Measurements from ENCODE around the gene PACS2.
A peak's percentile ranks its signal among the peaks of the same experiment; 100 is the strongest.
"Not testable (repeated sequence)": the region's sequence is repeated elsewhere in the genome, so short reads cannot be mapped to it uniquely, and the experiment has no call there.

Gene PACS2

GRCh38 chr14:105348945-105349699 lies 34.6 kb downstream of the PACS2 start:
- no peak for DNase-seq (ENCODE audit: low read depth, low spot score)

- DNase-seq (ENCODE audit: low read depth, low spot score): no peak
Observed at GRCh38 chr14:105349992-105350391, 35.4 kb downstream of the PACS2 start.

GRCh38 chr14:105350450-105351244 lies 36.1 kb downstream of the PACS2 start:
- no peak for DNase-seq (ENCODE audit: low read depth, low spot score)

- no peak for DNase-seq (ENCODE audit: low read depth, low spot score)
Observed at GRCh38 chr14:105351410-105351809, 36.9 kb downstream of the PACS2 start.

GRCh38 chr14:105351920-105352851 lies 37.6 kb downstream of the PACS2 start:
- DNase-seq (ENCODE audit: low read depth, low spot score): peak; percentile 82

- no peak for DNase-seq (ENCODE audit: low read depth, low spot score)
Observed at GRCh38 chr14:105353136-105353535, 38.6 kb downstream of the PACS2 start.

GRCh38 chr14:105354541-105354940 lies 40.0 kb downstream of the PACS2 start:
- no peak for DNase-seq (ENCODE audit: low read depth, low spot score)

GRCh38 chr14:105355049-105355575 lies 40.6 kb downstream of the PACS2 start:
- DNase-seq (ENCODE audit: low read depth, low spot score): no peak

- DNase-seq (ENCODE audit: low read depth, low spot score): no peak
Observed at GRCh38 chr14:105355850-105356604, 41.5 kb downstream of the PACS2 start.

- no peak for DNase-seq (ENCODE audit: low read depth, low spot score)
Observed at GRCh38 chr14:105356927-105357326, 42.4 kb downstream of the PACS2 start.

- no peak for DNase-seq (ENCODE audit: low read depth, low spot score)
Observed at GRCh38 chr14:105357626-105358025, 43.1 kb downstream of the PACS2 start.

- no peak for DNase-seq (ENCODE audit: low read depth, low spot score)
Observed at GRCh38 chr14:105358140-105358846, 43.7 kb downstream of the PACS2 start.

- no peak for DNase-seq (ENCODE audit: low read depth, low spot score)
Observed at GRCh38 chr14:105358943-105359342, 44.4 kb downstream of the PACS2 start.

GRCh38 chr14:105361412-105361811 lies 46.9 kb downstream of the PACS2 start:
- not testable (repeated sequence) for DNase-seq (ENCODE audit: low read depth, low spot score)

GRCh38 chr14:105363847-105364708 lies 49.5 kb downstream of the PACS2 start:
- no peak for DNase-seq (ENCODE audit: low read depth, low spot score)

- no peak for DNase-seq (ENCODE audit: low read depth, low spot score)
Observed at GRCh38 chr14:105365101-105365500, 50.6 kb downstream of the PACS2 start.

GRCh38 chr14:105365681-105366080 lies 51.1 kb downstream of the PACS2 start:
- no peak for DNase-seq (ENCODE audit: low read depth, low spot score)

GRCh38 chr14:105366386-105367074 lies 52.0 kb downstream of the PACS2 start:
- no peak for DNase-seq (ENCODE audit: low read depth, low spot score)
